ENCODE results near the gene CCND2. TPM values are rescaled to one million over a fixed set of nuclear protein-coding genes. Genes with fewer than 3 reads are reported as not detected.
A peak's percentile ranks its signal among the peaks of the same experiment; 100 is the strongest.

CCND2 gene
- 7.1 and 20.3 TPM in 2 replicates for total RNA-seq

GRCh38 chr12:4273652-4274395 lies at the start of gene CCND2:
Gene CCND2, plus strand, starts transcription at chr12:4273762. Its CDS starts 279 bp downstream, at chr12:4274041.
- H3K4me3 ChIP-seq (ENCODE audit: low read depth, low read length) = peak within 1 kb of the TSS; percentile 61
- peak; percentile 57 for DNase-seq (ENCODE audit: low read depth)
- no peak for TF ChIP-seq CTCF (IDR thresholded peaks at IDR 0.05; ENCODE audit: insufficient read depth, low read depth, low read length)

GRCh38 chr12:4224206-4224889 lies 49.2 kb upstream of the CCND2 start:
- DNase-seq (ENCODE audit: low read depth) = no peak
- no peak overlapping the region for H3K4me3 ChIP-seq (ENCODE audit: low read depth, low read length)
- no peak for TF ChIP-seq CTCF (IDR thresholded peaks at IDR 0.05; ENCODE audit: insufficient read depth, low read depth, low read length)

- no peak for DNase-seq (ENCODE audit: low read depth)
- H3K4me3 ChIP-seq (ENCODE audit: low read depth, low read length) = no peak overlapping the region
- no peak for TF ChIP-seq CTCF (IDR thresholded peaks at IDR 0.05; ENCODE audit: insufficient read depth, low read depth, low read length)
These were observed 48.0 kb upstream of the CCND2 start for GRCh38 chr12:4225571-4225970.

- no peak overlapping the region for H3K4me3 ChIP-seq (ENCODE audit: low read depth, low read length)
- no peak for DNase-seq (ENCODE audit: low read depth)
- TF ChIP-seq CTCF (IDR thresholded peaks at IDR 0.05; ENCODE audit: insufficient read depth, low read depth, low read length) = no peak
These were observed 46.5 kb upstream of the CCND2 start for GRCh38 chr12:4227046-4227445.

- TF ChIP-seq CTCF (IDR thresholded peaks at IDR 0.05; ENCODE audit: insufficient read depth, low read depth, low read length) = no peak
- H3K4me3 ChIP-seq (ENCODE audit: low read depth, low read length) = no peak overlapping the region
- no peak for DNase-seq (ENCODE audit: low read depth)
These were observed 45.4 kb upstream of the CCND2 start for GRCh38 chr12:4228122-4228580.

GRCh38 chr12:4230526-4230925 lies 43.0 kb upstream of the CCND2 start:
- DNase-seq (ENCODE audit: low read depth) = no peak
- no peak overlapping the region for H3K4me3 ChIP-seq (ENCODE audit: low read depth, low read length)
- TF ChIP-seq CTCF (IDR thresholded peaks at IDR 0.05; ENCODE audit: insufficient read depth, low read depth, low read length) = no peak

Measured in fibroblast of villous mesenchyme (primary cell).